Activated naive CD4-positive, alpha-beta T cell treated with anti-CD3 and anti-CD28 coated beads for 36 hours (primary cell): ENCODE data around the gene APBB2. TPM values are rescaled to one million over a fixed set of nuclear protein-coding genes. Genes with fewer than 3 reads are reported as not detected.

Source experiments
- CTCF ChIA-PET: fragments of 350-600 bp; sonication (Branson Sonifier 250); formaldehyde crosslinking; loops from one replicate; lab custom pipeline; 2021; ENCODE audit warnings: antibody characterized with exemption; lab: Charles Lee
- DNase-seq: peaks from one replicate; pipeline ENCODE4 v3.0.0-alpha.2; 2020
- H3K27ac Mint-ChIP-seq: one replicate; pipeline ENCODE4 v1.8.0; 2021; ENCODE audit warnings: mild to moderate bottlenecking, mixed read lengths
- H3K27me3 Mint-ChIP-seq: one replicate; pipeline ENCODE4 v1.8.0; 2021; ENCODE audit warnings: low read depth, mixed read lengths
- H3K36me3 Mint-ChIP-seq: one replicate; pipeline ENCODE4 v1.8.0; 2021; ENCODE audit warnings: low read depth, mixed read lengths
- H3K4me1 Mint-ChIP-seq: one replicate; pipeline ENCODE4 v1.8.0; 2021; ENCODE audit warnings: low read depth, mixed read lengths
- H3K4me3 Mint-ChIP-seq: one replicate; pipeline ENCODE4 v1.8.0; 2021; ENCODE audit warnings: mild to moderate bottlenecking, moderate library complexity, mixed read lengths
- H3K9me3 Mint-ChIP-seq: one replicate; pipeline ENCODE4 v1.8.0; 2021; ENCODE audit warnings: mixed read lengths
- intact Hi-C: fragments of 100-400 bp; cut with micrococcal nuclease; formaldehyde crosslinking; loops from one replicate; pipeline ENCODE4 v1.15.1; 2023
- total RNA-seq, 2 experiments: library from RNA; stranded (reverse); gene quantifications; one replicate each; pipeline ENCODE4 v1.2.3, GENCODE V29; 2021

APBB2 gene
- total RNA-seq, 2 experiments from 2014 or later, result 4.5 to 4.8 TPM

- Mint-ChIP-seq H3K27ac (no peak overlapping the region), H3K36me3 (no peaks in the 10 kb centered on the region), H3K4me1 (no peaks in the 10 kb centered on the region), H3K27me3 (no peaks in the 10 kb centered on the region), H3K9me3 (no peaks in the 10 kb centered on the region), H3K4me3 (no peak overlapping the region)
- intact Hi-C loops, result no loop called here
- no peak for DNase-seq
- CTCF ChIA-PET, result no interaction called here
These were observed 21.7 kb upstream of the APBB2 start for GRCh38 chr4:41236032-41236431.

- Mint-ChIP-seq H3K27ac (no peak overlapping the region), H3K9me3 (no peaks in the 10 kb centered on the region), H3K27me3 (peaks cover 6% of the 10 kb centered on the region), H3K36me3 (no peaks in the 10 kb centered on the region), H3K4me3 (no peak overlapping the region), H3K4me1 (no peaks in the 10 kb centered on the region)
- intact Hi-C loops, result loop anchor here (5.0 kb wide), 1 partner anchor 256 kb away; no protein-coding TSS in a partner anchor
- CTCF ChIA-PET, result no interaction called here
- DNase-seq, result no peak
These were observed 18.5 kb upstream of the APBB2 start for GRCh38 chr4:41232856-41233255.

DNA sequence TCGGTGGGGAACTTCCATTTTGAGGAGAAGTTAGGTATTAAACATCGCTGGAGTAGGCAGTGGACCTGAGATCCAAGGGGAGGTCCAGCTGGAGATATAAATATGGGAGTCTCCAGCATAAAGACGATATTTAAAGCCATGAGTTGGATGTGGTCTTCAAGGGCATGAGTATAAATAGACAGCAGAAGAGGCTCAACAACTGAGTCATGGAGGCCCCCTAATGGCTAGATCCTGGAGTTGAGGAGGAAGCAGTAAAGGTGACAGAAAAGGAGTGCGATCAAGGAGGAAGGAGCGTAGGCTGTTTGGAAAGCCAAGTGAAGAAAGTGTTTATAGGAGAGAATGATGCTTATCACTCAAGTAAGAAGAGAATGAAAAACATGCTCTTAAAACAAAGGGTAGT is 18.1 kb upstream of the APBB2 start:
- CTCF ChIA-PET, result interaction anchor here (0.6 kb wide), 1 partner anchor 12 kb away, joined by 3 read pairs; no protein-coding TSS in a partner anchor
- no peak for DNase-seq
- Mint-ChIP-seq H3K27me3 (peaks cover 6% of the 10 kb centered on the region), H3K4me3 (no peak overlapping the region), H3K36me3 (no peaks in the 10 kb centered on the region), H3K27ac (no peak overlapping the region), H3K9me3 (no peaks in the 10 kb centered on the region), H3K4me1 (no peaks in the 10 kb centered on the region)
- intact Hi-C loops, result loop anchor here (5.0 kb wide), 1 partner anchor 255 kb away; no protein-coding TSS in a partner anchor

DNA sequence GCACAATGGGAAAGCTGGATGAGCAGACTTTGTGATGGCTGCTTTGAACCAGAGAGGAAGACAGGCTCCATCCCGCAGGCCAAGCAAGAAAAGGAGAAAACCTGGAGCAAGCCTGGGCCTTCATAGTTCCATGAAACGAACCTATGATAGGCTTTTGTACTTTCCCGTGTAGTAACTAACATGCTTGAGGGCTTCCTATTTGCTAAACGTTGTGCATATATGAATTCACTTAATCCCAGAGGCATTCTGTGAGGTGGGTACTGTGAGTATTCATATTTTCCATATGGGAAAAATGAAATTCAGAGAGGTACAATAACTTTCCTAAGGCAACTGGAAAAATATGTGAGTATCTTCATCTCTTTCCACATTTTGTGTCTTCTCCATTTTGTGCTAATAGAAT is 13.6 kb upstream of the APBB2 start:
- CTCF ChIA-PET, result no interaction called here
- Mint-ChIP-seq H3K9me3 (no peaks in the 10 kb centered on the region), H3K4me3 (no peak overlapping the region), H3K27ac (no peak overlapping the region), H3K4me1 (no peaks in the 10 kb centered on the region), H3K36me3 (no peaks in the 10 kb centered on the region), H3K27me3 (peaks cover 12% of the 10 kb centered on the region)
- intact Hi-C loops, result no loop called here
- no peak for DNase-seq

DNA sequence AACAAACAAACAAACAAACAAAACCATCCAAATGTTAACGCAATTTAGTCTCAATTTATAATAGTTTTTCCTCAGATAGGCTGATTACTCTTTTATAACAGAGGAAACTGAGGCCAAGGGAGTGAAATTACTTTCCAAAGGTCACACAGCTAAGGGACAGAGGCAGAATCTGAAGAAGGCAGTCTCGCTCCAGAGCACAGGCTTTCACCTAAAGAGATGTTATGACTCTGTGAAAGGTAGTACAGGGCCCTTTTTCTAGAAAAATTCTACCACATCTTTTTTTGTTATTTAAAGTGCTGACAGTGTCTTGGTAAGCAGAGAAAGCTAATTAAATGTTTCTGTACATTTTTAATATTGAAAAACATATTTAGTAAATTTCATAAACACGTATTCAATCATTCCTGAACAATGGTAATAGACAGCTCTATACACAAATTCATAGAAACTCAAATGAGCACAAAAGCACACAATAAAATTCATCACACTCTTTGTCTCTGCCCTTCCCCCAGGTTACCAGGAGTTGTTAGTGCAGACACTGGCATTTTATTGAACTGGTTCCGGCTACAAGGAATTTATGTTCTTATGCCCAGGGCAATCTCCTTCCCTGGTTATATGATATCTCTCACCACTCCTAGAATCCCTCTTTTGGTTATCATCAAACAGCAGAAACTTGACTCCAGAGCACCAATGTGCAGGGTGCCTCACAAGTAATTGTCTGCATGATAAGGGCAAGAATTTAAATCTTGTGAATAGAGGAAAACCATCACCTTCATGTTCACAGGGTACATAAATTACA is 7.7 kb upstream of the APBB2 start:
- DNase-seq, result no peak
- CTCF ChIA-PET, result interaction anchor here (1.2 kb wide), 1 partner anchor 8 kb away, joined by 4 read pairs; the partner anchor contains the start of gene APBB2
- no peak overlapping the region for H3K27ac Mint-ChIP-seq
- no peaks in the 10 kb centered on the region for H3K36me3 Mint-ChIP-seq
- no peaks in the 10 kb centered on the region for H3K9me3 Mint-ChIP-seq
- peaks cover 1% of the 10 kb centered on the region for H3K4me1 Mint-ChIP-seq
- no peak overlapping the region for H3K4me3 Mint-ChIP-seq
- intact Hi-C loops, result no loop called here
- peaks cover 28% of the 10 kb centered on the region for H3K27me3 Mint-ChIP-seq

GRCh38 chr4:41219421-41219950 is 5.1 kb upstream of the APBB2 start:
- CTCF ChIA-PET, result interaction anchor here (3.7 kb wide), 1 partner anchor 293 kb away, joined by 24 read pairs; no protein-coding TSS in a partner anchor
- H3K27ac Mint-ChIP-seq, result no peak overlapping the region
- no peaks in the 10 kb centered on the region for H3K9me3 Mint-ChIP-seq
- intact Hi-C loops, result loop anchor here (5.0 to 10.0 kb wide), 2 partner anchors 375 to 773 kb away; partner anchors contain the start of gene SLC30A9
- no peak overlapping the region for H3K4me3 Mint-ChIP-seq
- H3K36me3 Mint-ChIP-seq, result no peaks in the 10 kb centered on the region
- peaks cover 41% of the 10 kb centered on the region for H3K27me3 Mint-ChIP-seq
- no peak for DNase-seq
- H3K4me1 Mint-ChIP-seq, result peaks cover 11% of the 10 kb centered on the region

GRCh38 chr4:41218703-41219102 is 4.4 kb upstream of the APBB2 start:
- no peak overlapping the region for H3K27ac Mint-ChIP-seq
- CTCF ChIA-PET, result interaction anchor here (3.7 kb wide), 1 partner anchor 292 kb away, joined by 24 read pairs; no protein-coding TSS in a partner anchor
- DNase-seq, result no peak
- no peaks in the 10 kb centered on the region for H3K9me3 Mint-ChIP-seq
- peaks cover 44% of the 10 kb centered on the region for H3K27me3 Mint-ChIP-seq
- H3K36me3 Mint-ChIP-seq, result no peaks in the 10 kb centered on the region
- no peak overlapping the region for H3K4me3 Mint-ChIP-seq
- intact Hi-C loops, result loop anchor here (5.0 to 10.0 kb wide), 2 partner anchors 374 to 774 kb away; partner anchors contain the start of gene SLC30A9
- peaks cover 12% of the 10 kb centered on the region for H3K4me1 Mint-ChIP-seq

- DNase-seq, result no peak
- Mint-ChIP-seq H3K9me3 (no peaks in the 10 kb centered on the region), H3K27me3 (peaks cover 54% of the 10 kb centered on the region), H3K4me3 (no peak overlapping the region), H3K27ac (no peak overlapping the region), H3K36me3 (no peaks in the 10 kb centered on the region), H3K4me1 (peaks cover 22% of the 10 kb centered on the region)
- intact Hi-C loops, result loop anchor here (2.0 to 10.0 kb wide), 3 partner anchors 41 to 775 kb away; partner anchors contain the start of gene SLC30A9
- CTCF ChIA-PET, result interaction anchor here (0.9 to 3.7 kb wide), 3 partner anchors 291 to 309 kb away, joined by 3 to 24 read pairs (median 3); no protein-coding TSS in a partner anchor
These were observed 3.0 kb upstream of the APBB2 start for GRCh38 chr4:41217374-41217773.

DNA sequence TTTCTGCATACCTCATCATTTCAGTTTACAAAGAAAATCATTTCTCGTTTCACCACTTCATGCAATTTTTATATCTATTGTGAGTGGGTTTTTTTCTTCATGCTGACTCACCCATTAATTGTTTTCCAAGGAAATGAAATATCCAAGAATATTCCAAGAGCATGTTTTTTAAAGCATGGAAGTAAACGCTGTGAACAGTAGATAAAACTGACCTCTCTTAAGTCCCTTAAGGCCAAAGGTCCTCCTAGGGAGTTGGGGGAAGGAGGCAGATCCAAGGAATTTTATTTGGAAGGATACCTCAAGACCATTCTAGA is 2.6 kb upstream of the APBB2 start:
- Mint-ChIP-seq H3K27ac (peak overlapping the region; percentile 81), H3K9me3 (no peaks in the 10 kb centered on the region), H3K27me3 (peaks cover 55% of the 10 kb centered on the region), H3K36me3 (no peaks in the 10 kb centered on the region), H3K4me1 (peaks cover 22% of the 10 kb centered on the region), H3K4me3 (peak overlapping the region; percentile 81)
- intact Hi-C loops, result loop anchor here (2.0 to 10.0 kb wide), 3 partner anchors 42 to 775 kb away; partner anchors contain the start of gene SLC30A9
- no peak for DNase-seq
- CTCF ChIA-PET, result interaction anchor here (0.9 to 3.7 kb wide), 4 partner anchors 290 to 309 kb away, joined by 3 to 24 read pairs (median 4); no protein-coding TSS in a partner anchor

- Mint-ChIP-seq H3K9me3 (no peaks in the 10 kb centered on the region), H3K27me3 (peaks cover 60% of the 10 kb centered on the region), H3K36me3 (no peaks in the 10 kb centered on the region), H3K4me3 (peak overlapping the region; percentile 81), H3K4me1 (peaks cover 22% of the 10 kb centered on the region), H3K27ac (peak overlapping the region; percentile 81)
- DNase-seq, result peak; percentile 83
- intact Hi-C loops, result loop anchor here (2.0 to 10.0 kb wide), 3 partner anchors 42 to 776 kb away; partner anchors contain the start of gene SLC30A9
- CTCF ChIA-PET, result interaction anchor here (0.6 to 3.7 kb wide), 5 partner anchors 240 to 663 kb away, joined by 3 to 24 read pairs (median 4); no protein-coding TSS in a partner anchor
These were observed 2.1 kb upstream of the APBB2 start for GRCh38 chr4:41216294-41217019.

DNA sequence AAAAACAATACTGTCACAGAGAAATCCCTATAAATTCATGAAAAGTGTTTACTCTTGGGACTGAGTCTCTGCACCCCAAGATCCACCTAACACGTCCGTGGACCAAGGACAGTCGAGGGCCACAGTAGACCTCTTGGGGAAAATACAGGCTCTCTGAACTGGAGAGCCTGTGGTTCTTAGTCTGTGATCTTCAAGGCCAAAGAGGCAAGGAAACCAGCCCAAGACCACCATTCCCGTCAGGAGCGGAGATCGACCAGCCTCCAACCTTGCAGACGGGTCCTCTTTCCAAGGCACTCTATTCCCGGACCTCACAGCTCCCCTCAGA is 1.6 kb upstream of the APBB2 start:
- Mint-ChIP-seq H3K27me3 (peaks cover 59% of the 10 kb centered on the region), H3K4me1 (peaks cover 22% of the 10 kb centered on the region), H3K9me3 (no peaks in the 10 kb centered on the region), H3K36me3 (no peaks in the 10 kb centered on the region), H3K27ac (peak overlapping the region; percentile 67), H3K4me3 (peak overlapping the region; percentile 79)
- intact Hi-C loops, result loop anchor here (2.0 to 10.0 kb wide), 3 partner anchors 43 to 776 kb away; partner anchors contain the start of gene SLC30A9
- CTCF ChIA-PET, result interaction anchor here (0.6 to 3.7 kb wide), 5 partner anchors 239 to 664 kb away, joined by 3 to 24 read pairs (median 4); no protein-coding TSS in a partner anchor
- DNase-seq, result no peak
